HepG2 (cell line): Measurements from ENCODE around the gene CCT3. TPM values are rescaled to one million over a fixed set of nuclear protein-coding genes. Genes with fewer than 3 reads are reported as not detected.

Experiments used
- AGO2 ChIP-seq: fragments of 200-400 bp; formaldehyde crosslinking; optimal IDR thresholded peaks from 2 replicates; pipeline ENCODE3; 2017; ENCODE audit warnings: mild to moderate bottlenecking, low read depth, low read length, moderate library complexity
- BCL3 ChIP-seq: sonication (generic); formaldehyde crosslinking; IDR thresholded peaks from 2 replicates; pipeline ENCODE4 v1.5.1; 2020; ENCODE audit warnings: mild to moderate bottlenecking, missing genetic modification reagents, moderate library complexity
- CBX5 ChIP-seq: sonication (generic); formaldehyde crosslinking; IDR thresholded peaks from 2 replicates; pipeline ENCODE4 v1.4.0; 2020; ENCODE audit warnings: missing genetic modification reagents, borderline replicate concordance
- EHMT2 ChIP-seq: fragments of 200-600 bp; sonication (generic); IDR thresholded peaks from 2 replicates; pipeline ENCODE4 v1.7.0; 2017; ENCODE audit warnings: antibody characterized with exemption, low read depth, low read length, borderline replicate concordance
- ELF1 ChIP-seq: sonication (generic); formaldehyde crosslinking; IDR thresholded peaks from 2 replicates; pipeline ENCODE4 v1.4.0; 2020; ENCODE audit warnings: missing genetic modification reagents
- ELF3 ChIP-seq: IDR thresholded peaks from 2 replicates; pipeline ENCODE4 v1.6.1; 2016; ENCODE audit warnings: missing genetic modification reagents, missing compliant biosample characterization
- FOXJ3 ChIP-seq: sonication (generic); formaldehyde crosslinking; IDR thresholded peaks from 2 replicates; pipeline ENCODE4 v1.4.0; 2020; ENCODE audit warnings: missing genetic modification reagents, mild to moderate bottlenecking, borderline replicate concordance
- HNRNPK ChIP-seq: fragments of 200-400 bp; formaldehyde crosslinking; IDR thresholded peaks from 2 replicates; pipeline ENCODE4 v1.6.1; 2018; ENCODE audit warnings: low read length, low read depth, moderate library complexity, mild to moderate bottlenecking; ENCODE audit not compliant: poor library complexity, severe bottlenecking
- MEIS2 ChIP-seq: sonication (generic); formaldehyde crosslinking; IDR thresholded peaks from 2 replicates; pipeline ENCODE4 v1.9.0; 2021; ENCODE audit warnings: mild to moderate bottlenecking, missing genetic modification reagents
- NONO ChIP-seq, 2 experiments: fragments of 450-650 bp in 1 of 2; sonication (generic) in 1 of 2; formaldehyde crosslinking in 1 of 2; IDR thresholded peaks in 1 of 2; conservative IDR thresholded peaks in 1 of 2; 2 replicates each; pipeline versions ENCODE4 v1.6.1 to v1.8.0; 2017 to 2022; ENCODE audit warnings: mild to moderate bottlenecking in 1 of 2, missing genetic modification reagents in 1 of 2, moderate library complexity in 1 of 2
- NR2F6 ChIP-seq, 2 experiments: IDR thresholded peaks; 2 replicates each; pipeline ENCODE4 v1.6.1; 2016; ENCODE audit warnings: antibody characterized with exemption in 1 of 2, mild to moderate bottlenecking in 1 of 2
- PHF5A ChIP-seq: IDR thresholded peaks from one replicate; pipeline ENCODE4 v1.6.1; 2018; ENCODE audit warnings: low read depth, missing genetic modification reagents; ENCODE audit not compliant: unreplicated experiment
- SIN3B ChIP-seq: fragments of 150-350 bp; IDR thresholded peaks from 2 replicates; pipeline ENCODE4 v1.6.1; 2014; ENCODE audit warnings: low read length
- SP4 ChIP-seq: sonication (generic); formaldehyde crosslinking; IDR thresholded peaks from 2 replicates; pipeline ENCODE4 v1.8.1; 2023; ENCODE audit warnings: mild to moderate bottlenecking, missing genetic modification reagents
- USF2 ChIP-seq, 2 experiments: sonication (generic) in 1 of 2; formaldehyde crosslinking in 1 of 2; IDR thresholded peaks; 2 replicates each; pipeline versions ENCODE4 v1.5.1 to v1.6.1; 2011 to 2020; ENCODE audit warnings: borderline replicate concordance in 1 of 2, low read depth in 1 of 2, low read length in 1 of 2, mild to moderate bottlenecking in 1 of 2, missing genetic modification reagents in 1 of 2, moderate library complexity in 1 of 2
- ZNF235 ChIP-seq: sonication (generic); formaldehyde crosslinking; IDR thresholded peaks from 2 replicates; pipeline ENCODE4 v1.8.1; 2023; ENCODE audit warnings: mild to moderate bottlenecking, missing genetic modification reagents, borderline replicate concordance
- ZNF34 ChIP-seq: sonication (generic); formaldehyde crosslinking; IDR thresholded peaks from 2 replicates; pipeline ENCODE4 v1.4.0; 2020; ENCODE audit warnings: mild to moderate bottlenecking, missing genetic modification reagents, borderline replicate concordance
- ZNF451 ChIP-seq: sonication (generic); formaldehyde crosslinking; IDR thresholded peaks from 2 replicates; pipeline ENCODE4 v1.5.0; 2020; ENCODE audit warnings: mild to moderate bottlenecking, missing genetic modification reagents
- ZNF687 ChIP-seq: sonication (generic); formaldehyde crosslinking; IDR thresholded peaks from 2 replicates; pipeline ENCODE4 v1.5.1; 2020; ENCODE audit warnings: mild to moderate bottlenecking, missing genetic modification reagents, moderate library complexity
- ZSCAN21 ChIP-seq: sonication (generic); formaldehyde crosslinking; IDR thresholded peaks from 2 replicates; pipeline ENCODE4 v1.8.0; 2022; ENCODE audit warnings: mild to moderate bottlenecking, missing genetic modification reagents, moderate library complexity, borderline replicate concordance
- polyA plus RNA-seq, 8 experiments: library from polyadenylated mRNA; depleted of rRNA in 3 of 8; stranded (reverse) in 7 of 8; unstranded in 1 of 8; fragments of >200 nt; fragmentation: Illumina TruSeq in 4 of 8; extraction: Trizol in 4 of 8; gene quantifications; 2 replicates each; pipeline versions ENCODE4 v1.2.1 to v1.2.3, GENCODE V29; 2011 to 2016; ENCODE audit warnings: low read depth in 4 of 8, missing spikeins in 1 of 8, mixed read lengths in 1 of 8; ENCODE audit not compliant: insufficient read depth in 1 of 8
- total RNA-seq, 5 experiments: library from RNA; depleted of rRNA; stranded (reverse); fragments of >200 nt; fragmentation: Illumina TruSeq; extraction: Trizol; gene quantifications; 2 replicates each; pipeline ENCODE4 v1.2.3, GENCODE V29; 2016; ENCODE audit warnings: low read depth in 1 of 5

The CCT3 gene
- total and polyA plus RNA-seq, 2 of the 13 experiments (the other 11 are each of a cell fraction or from before 2014, with no cell fraction given) = 319 to 615 TPM

- TF ChIP-seq USF2 (IDR thresholded peaks at IDR 0.05; ENCODE audit: low read depth, low read length) = no peak
- TF ChIP-seq USF2 (CRISPR knock-in tag; IDR thresholded peaks at IDR 0.05; ENCODE audit: borderline replicate concordance) = no peak; the same call in 1 of the 2 replicates
- peak; percentile 79; the same call in 1 of the 2 replicates for TF ChIP-seq ZSCAN21
- peak; percentile 53; the same call in 1 of the 2 replicates for TF ChIP-seq NR2F6 (IDR thresholded peaks at IDR 0.05)
- TF ChIP-seq NR2F6 (CRISPR knock-in tag; IDR thresholded peaks at IDR 0.05) = peak; percentile 59; the same call in 1 of the 2 replicates
- no peak; the same call in 1 of the 2 replicates for TF ChIP-seq ZNF34 (CRISPR knock-in tag)
- TF ChIP-seq FOXJ3 (CRISPR knock-in tag) = peak; percentile 53; the same call in 1 of the 2 replicates
- no peak for TF ChIP-seq SIN3B
- TF ChIP-seq PHF5A (CRISPR knock-in tag) = no peak
- TF ChIP-seq ZNF687 = peak; percentile 98
- peak; percentile 34; the same call in 1 of the 2 replicates for TF ChIP-seq ELF3
- no peak for TF ChIP-seq HNRNPK
- no peak for TF ChIP-seq ELF1 (CRISPR knock-in tag)
- peak; percentile 73 for TF ChIP-seq MEIS2
- no peak for TF ChIP-seq ZNF451
- TF ChIP-seq CBX5 (CRISPR knock-in tag) = peak; percentile 62
- TF ChIP-seq BCL3 (CRISPR knock-in tag) = peak; percentile 47; the same call in 1 of the 2 replicates
- TF ChIP-seq ZNF235 (CRISPR knock-in tag) = peak; percentile 50; the same call in 1 of the 2 replicates
- 0 out of 2 replicates have a peak, but pooled peaks have one; percentile 52 for TF ChIP-seq SP4 (CRISPR knock-in tag)
- TF ChIP-seq EHMT2 = no peak
- no peak for TF ChIP-seq NONO (IDR thresholded peaks at IDR 0.05)
- TF ChIP-seq NONO (CRISPR knock-in tag; conservative IDR thresholded peaks at IDR 0.05) = peak; percentile 83
- peak; percentile 86 for TF ChIP-seq AGO2
Measured at GRCh38 chr1:156291226-156292061, 46.6 kb downstream of the CCT3 start (continued).
